ENCODE data around the gene VAV2. TPM values are rescaled to one million over a fixed set of nuclear protein-coding genes. Genes with fewer than 3 reads are reported as not detected.

Gene VAV2
- total and polyA plus RNA-seq, 9 of the 15 experiments (the other 6 are each of a cell fraction or from before 2014, with no cell fraction given) = 0.01 to 2.7 (median 1.0) TPM; not detected in 1

DNA sequence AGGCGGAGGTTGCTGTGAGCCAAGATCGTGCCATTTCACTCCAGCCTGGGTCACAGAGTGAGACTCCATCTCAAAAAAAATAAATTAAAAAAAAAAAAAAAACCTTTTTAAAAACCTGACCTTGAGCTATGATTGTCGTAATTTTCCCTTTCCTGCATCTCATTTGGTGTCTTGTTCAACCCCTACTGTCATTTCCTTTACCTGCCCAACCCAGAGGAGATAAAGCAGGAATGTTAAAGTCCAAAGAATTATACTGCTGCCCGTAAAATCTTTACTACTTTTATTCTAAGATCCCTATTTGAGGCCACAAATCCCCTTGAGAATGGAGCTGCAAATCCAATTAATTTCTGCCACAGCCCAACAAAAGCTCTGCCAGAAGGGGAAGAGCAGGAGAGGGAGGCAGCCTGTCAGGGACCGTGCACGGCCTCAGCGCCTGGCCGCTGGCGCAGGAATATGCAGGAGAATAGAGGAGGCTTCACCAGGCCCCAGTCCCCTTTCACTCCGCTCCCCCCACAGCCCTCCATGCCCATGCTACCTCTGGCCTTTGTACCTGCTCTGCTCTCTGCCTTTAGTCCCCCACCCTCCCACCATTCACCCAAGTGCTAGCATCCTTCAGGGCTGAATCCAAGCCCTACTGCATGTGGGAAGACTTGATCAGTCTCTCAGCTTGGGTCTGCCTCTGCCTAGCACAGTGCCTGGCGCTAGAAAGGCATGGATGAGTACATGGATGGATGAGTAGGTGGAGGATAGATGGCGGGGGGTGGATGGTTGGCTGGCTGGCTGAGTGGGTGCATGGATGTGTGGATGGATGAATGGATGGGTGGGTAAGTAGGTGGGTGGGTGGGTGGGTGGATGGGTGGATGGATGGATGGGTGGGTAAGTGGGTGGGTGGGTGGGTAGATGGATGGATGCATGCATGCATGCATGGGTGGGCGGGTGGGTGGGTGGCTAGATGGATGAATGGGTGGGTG lies 154.2 kb downstream of the VAV2 start (continued):
- TF ChIP-seq ZNF780A (CRISPR knock-in tag; IDR thresholded peaks at IDR 0.05) (no peak), ADNP (tag; IDR thresholded peaks at IDR 0.05) (no peak), PREB (CRISPR knock-in tag; IDR thresholded peaks at IDR 0.05) (no peak)

- no peak for ATAC-seq
- WGBS (ENCODE audit: insufficient coverage, low coverage, missing lambda C conversion rate) = 2% methylated on average over 5 of the region's 5 CpGs
- DNase-seq (ENCODE audit: extremely low read depth in 1 of 4, low spot score in 3 of 4) = no peak
- H4K20me1 ChIP-seq (replicated peaks; ENCODE audit: control insufficient read depth, insufficient read depth, low read length) = peaks cover 21% of the 10 kb centered on the region
- H3K79me2 ChIP-seq (ENCODE audit: control insufficient read depth, insufficient read depth, low read length) = no peaks in the 10 kb centered on the region
- no peak overlapping the region for H3K27ac ChIP-seq (ENCODE audit: extremely low read depth, low read depth, low read length)
- H3K9me3 ChIP-seq (replicated peaks; ENCODE audit: control insufficient read depth, insufficient read depth, low read depth, low read length) = no peaks in the 10 kb centered on the region
- intact Hi-C loops (cut with micrococcal nuclease) = no loop called here
- no peak overlapping the region for H3K4me2 ChIP-seq (ENCODE audit: insufficient read depth, low read length)
- CTCF ChIA-PET (ENCODE audit: low intra/inter-chr PET ratio) = no interaction called here
- no peaks in the 10 kb centered on the region for H3K9me1 ChIP-seq (ENCODE audit: control insufficient read depth, insufficient read depth, low read length)
- H3K9ac ChIP-seq (ENCODE audit: insufficient read depth in 1 of 2, low read depth in 2 of 2, low read length in 2 of 2) = no peak overlapping the region
- H3K36me3 ChIP-seq (ENCODE audit: control insufficient read depth, insufficient read depth, low read length) = no peaks in the 10 kb centered on the region
- BruUV-seq (replicated peaks) = no TSS peak
- no peak for FAIRE-seq
- POLR2A ChIA-PET = interaction anchor here (1.2 kb wide), 1 partner anchor 11 kb away, joined by 4 read pairs; no protein-coding TSS in a partner anchor
- in situ Hi-C loops (cut with MboI) = no loop called here
- peaks cover 16 to 52% of the 10 kb centered on the region in 2 experiments for H3K27me3 ChIP-seq (ENCODE audit: control insufficient read depth in 2 of 2, insufficient read depth in 2 of 2, low read length in 2 of 2)
- no peak overlapping the region for H3K4me3 ChIP-seq
- no peak overlapping the region for H2AFZ ChIP-seq (ENCODE audit: low read depth, low read length)
- H3K4me1 ChIP-seq (replicated peaks in 1 of 2; ENCODE audit: control insufficient read depth in 2 of 2, insufficient read depth in 2 of 2, low read length in 2 of 2) = peaks cover 0 to 7% of the 10 kb centered on the region in 2 experiments; a peak in 1 of 5 replicates
- TF ChIP-seq, protein P1, sequence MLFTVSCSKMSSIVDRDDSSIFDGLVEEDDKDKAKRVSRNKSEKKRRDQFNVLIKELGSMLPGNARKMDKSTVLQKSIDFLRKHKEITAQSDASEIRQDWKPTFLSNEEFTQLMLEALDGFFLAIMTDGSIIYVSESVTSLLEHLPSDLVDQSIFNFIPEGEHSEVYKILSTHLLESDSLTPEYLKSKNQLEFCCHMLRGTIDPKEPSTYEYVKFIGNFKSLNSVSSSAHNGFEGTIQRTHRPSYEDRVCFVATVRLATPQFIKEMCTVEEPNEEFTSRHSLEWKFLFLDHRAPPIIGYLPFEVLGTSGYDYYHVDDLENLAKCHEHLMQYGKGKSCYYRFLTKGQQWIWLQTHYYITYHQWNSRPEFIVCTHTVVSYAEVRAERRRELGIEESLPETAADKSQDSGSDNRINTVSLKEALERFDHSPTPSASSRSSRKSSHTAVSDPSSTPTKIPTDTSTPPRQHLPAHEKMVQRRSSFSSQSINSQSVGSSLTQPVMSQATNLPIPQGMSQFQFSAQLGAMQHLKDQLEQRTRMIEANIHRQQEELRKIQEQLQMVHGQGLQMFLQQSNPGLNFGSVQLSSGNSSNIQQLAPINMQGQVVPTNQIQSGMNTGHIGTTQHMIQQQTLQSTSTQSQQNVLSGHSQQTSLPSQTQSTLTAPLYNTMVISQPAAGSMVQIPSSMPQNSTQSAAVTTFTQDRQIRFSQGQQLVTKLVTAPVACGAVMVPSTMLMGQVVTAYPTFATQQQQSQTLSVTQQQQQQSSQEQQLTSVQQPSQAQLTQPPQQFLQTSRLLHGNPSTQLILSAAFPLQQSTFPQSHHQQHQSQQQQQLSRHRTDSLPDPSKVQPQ (CRISPR knock-in tag; IDR thresholded peaks at IDR 0.05; ENCODE audit: borderline replicate concordance) = no peak
- TF ChIP-seq TRIM28 (IDR thresholded peaks at IDR 0.05) (no peak), FIP1L1 (IDR thresholded peaks at IDR 0.05; ENCODE audit: low read depth, low read length, poor library complexity, severe bottlenecking) (no peak), ZNF586 (CRISPR knock-in tag; conservative IDR thresholded peaks at IDR 0.05) (no peak), RERE (CRISPR knock-in tag; IDR thresholded peaks at IDR 0.05; ENCODE audit: borderline replicate concordance) (no peak)
These were observed 155.3 kb downstream of the VAV2 start for GRCh38 chr9:133836818-133837217.

Data from K562 (cell line).